Peyer's patch (tissue), 4 donors: Measurements from ENCODE around the gene TMEM63B.

Source experiments
- CTCF ChIP-seq, 6 experiments: fragments of 450-650 bp in 4 of 6; fragments of 200-600 bp in 2 of 6; sonication (generic) in 1 of 6; IDR thresholded peaks; one replicate each; pipeline ENCODE4 v1.5.1; 2017 to 2019; ENCODE audit warnings: antibody characterized with exemption in 6 of 6, mild to moderate bottlenecking in 3 of 6, moderate library complexity in 1 of 6
- POLR2A ChIP-seq, 2 donors: fragments of 450-650 bp; IDR thresholded peaks; one replicate each; pipeline ENCODE4 v1.5.1; 2017; ENCODE audit warnings: antibody characterized with exemption in 2 of 2, mild to moderate bottlenecking in 2 of 2, moderate library complexity in 2 of 2

GRCh38 chr6:44133003-44133931 is 5.9 kb downstream of the TMEM63B start:
- TF ChIP-seq CTCF (IDR thresholded peaks at IDR 0.05) = no peak
- no peak for TF ChIP-seq POLR2A (IDR thresholded peaks at IDR 0.05)
